Measurements from ENCODE around the gene FRMD8.

The FRMD8 gene

GRCh38 chr11:65386307-65387140 lies at the start of gene FRMD8:
FRMD8 (plus strand) TSS chr11:65386637; CDS start chr11:65387037, 400 bp downstream.
- DNase-seq (ENCODE audit: low spot score): peak; percentile 89

GRCh38 chr11:65338676-65339075 lies 47.8 kb upstream of the FRMD8 start:
- no peak for DNase-seq (ENCODE audit: low spot score)

GRCh38 chr11:65340226-65340625 lies 46.2 kb upstream of the FRMD8 start:
- no peak for DNase-seq (ENCODE audit: low spot score)

GRCh38 chr11:65341856-65342255 lies 44.6 kb upstream of the FRMD8 start:
- no peak for DNase-seq (ENCODE audit: low spot score)

- DNase-seq (ENCODE audit: low spot score): no peak
Measured at GRCh38 chr11:65351511-65351910, 34.9 kb upstream of the FRMD8 start.

GRCh38 chr11:65352783-65353182 lies 33.7 kb upstream of the FRMD8 start:
- DNase-seq (ENCODE audit: low spot score): no peak

GRCh38 chr11:65353376-65353775 lies 33.1 kb upstream of the FRMD8 start:
- no peak for DNase-seq (ENCODE audit: low spot score)

- DNase-seq (ENCODE audit: low spot score): no peak
Measured at GRCh38 chr11:65353900-65354264, 32.6 kb upstream of the FRMD8 start.

GRCh38 chr11:65354265-65355012 lies 32.0 kb upstream of the FRMD8 start, which contains the start of gene TIGD3:
TIGD3 (plus strand) TSS chr11:65354751; CDS start chr11:65355809, 1,058 bp downstream.
- DNase-seq (ENCODE audit: low spot score): peak; percentile 97

GRCh38 chr11:65355013-65355775 lies 31.2 kb upstream of the FRMD8 start:
- peak; percentile 40 for DNase-seq (ENCODE audit: low spot score)

- DNase-seq (ENCODE audit: low spot score): no peak
Measured at GRCh38 chr11:65355776-65356393, 30.6 kb upstream of the FRMD8 start.

- no peak for DNase-seq (ENCODE audit: low spot score)
Measured at GRCh38 chr11:65356394-65356972, 30.0 kb upstream of the FRMD8 start.

- no peak for DNase-seq (ENCODE audit: low spot score)
Measured at GRCh38 chr11:65357856-65358356, 28.5 kb upstream of the FRMD8 start.

GRCh38 chr11:65362320-65362931 lies 24.0 kb upstream of the FRMD8 start:
- DNase-seq (ENCODE audit: low spot score): no peak

GRCh38 chr11:65362966-65363365 lies 23.5 kb upstream of the FRMD8 start:
- no peak for DNase-seq (ENCODE audit: low spot score)

- no peak for DNase-seq (ENCODE audit: low spot score)
Measured at GRCh38 chr11:65363770-65364169, 22.7 kb upstream of the FRMD8 start.

- peak; percentile 69 for DNase-seq (ENCODE audit: low spot score)
Measured at GRCh38 chr11:65366340-65366773, 20.1 kb upstream of the FRMD8 start.

GRCh38 chr11:65370659-65371049 lies 15.8 kb upstream of the FRMD8 start:
- DNase-seq (ENCODE audit: low spot score): no peak

GRCh38 chr11:65373839-65374580 lies 12.4 kb upstream of the FRMD8 start:
- DNase-seq (ENCODE audit: low spot score): no peak

- no peak for DNase-seq (ENCODE audit: low spot score)
Measured at GRCh38 chr11:65375012-65375411, 11.4 kb upstream of the FRMD8 start.
